Neural progenitor cell (in vitro differentiated cells): ENCODE data around the gene PCGF3. TPM values are rescaled to one million over a fixed set of nuclear protein-coding genes. Genes with fewer than 3 reads are reported as not detected.
"Not testable (repeated sequence)": the region's sequence is repeated elsewhere in the genome, so short reads cannot be mapped to it uniquely, and the experiment has no call there.

ENCODE experiments used
- DNase-seq: peaks from one replicate; pipeline ENCODE4 v3.0.0-alpha.2; 2016; ENCODE audit warnings: low spot score
- H2AFZ ChIP-seq: fragments of 200-600 bp; sonication (generic); replicated peaks from 2 replicates; pipeline ENCODE4 v1.6.1; 2016; ENCODE audit warnings: antibody characterized with exemption
- H3F3A ChIP-seq: fragments of 200-600 bp; sonication (generic); 2 replicates; pipeline ENCODE4 v1.6.1; 2016; ENCODE audit warnings: antibody characterized with exemption, low read depth
- H3K27ac ChIP-seq: fragments of 200-600 bp; sonication (generic); 2 replicates; pipeline ENCODE4 v1.5.1; 2016; ENCODE audit warnings: mild to moderate bottlenecking
- H3K27me3 ChIP-seq: fragments of 200-600 bp; sonication (generic); 2 replicates; pipeline ENCODE4 v1.6.1; 2016; ENCODE audit warnings: mild to moderate bottlenecking, moderate library complexity
- H3K36me3 ChIP-seq: fragments of 200-600 bp; sonication (generic); 2 replicates; pipeline ENCODE4 v1.5.1; 2016
- H3K4me1 ChIP-seq: fragments of 200-600 bp; sonication (generic); 2 replicates; pipeline ENCODE4 v1.6.1; 2016; ENCODE audit warnings: mixed run types
- H3K4me2 ChIP-seq: fragments of 200-600 bp; sonication (generic); 2 replicates; pipeline ENCODE4 v1.6.1; 2016
- H3K4me3 ChIP-seq: fragments of 200-600 bp; sonication (generic); 2 replicates; pipeline ENCODE4 v1.5.1; 2016
- H3K79me2 ChIP-seq: fragments of 200-600 bp; sonication (generic); 2 replicates; pipeline ENCODE4 v1.6.1; 2016; ENCODE audit warnings: low read depth
- H3K9ac ChIP-seq: fragments of 200-600 bp; sonication (generic); 2 replicates; pipeline ENCODE4 v1.6.1; 2016
- H3K9me3 ChIP-seq: fragments of 200-600 bp; sonication (generic); 2 replicates; pipeline ENCODE4 v1.5.1; 2016; ENCODE audit warnings: low read depth
- H4K20me1 ChIP-seq: fragments of 200-600 bp; sonication (generic); 2 replicates; pipeline ENCODE4 v1.6.1; 2016; ENCODE audit warnings: low read depth
- H3K27ac Mint-ChIP-seq: 3 replicates; pipeline ENCODE4 v1.8.0; 2021; ENCODE audit warnings: mixed read lengths
- H3K27me3 Mint-ChIP-seq: 2 replicates; pipeline ENCODE4 v1.8.0; 2022; ENCODE audit warnings: low read depth, mild to moderate bottlenecking, inconsistent platforms, moderate library complexity, mixed read lengths; ENCODE audit not compliant: insufficient read depth
- H3K36me3 Mint-ChIP-seq: 3 replicates; pipeline ENCODE4 v1.8.0; 2021; ENCODE audit warnings: mixed read lengths
- H3K4me1 Mint-ChIP-seq: 3 replicates; pipeline ENCODE4 v1.8.0; 2021; ENCODE audit warnings: mixed read lengths
- H3K4me3 Mint-ChIP-seq: 3 replicates; pipeline ENCODE4 v1.8.0; 2021; ENCODE audit warnings: mild to moderate bottlenecking, moderate library complexity, mixed read lengths
- H3K9me3 Mint-ChIP-seq: 3 replicates; pipeline ENCODE4 v1.8.0; 2020; ENCODE audit warnings: mixed read lengths
- EZH2 ChIP-seq: fragments of 200-600 bp; sonication (generic); IDR thresholded peaks from 2 replicates; pipeline ENCODE4 v1.6.1; 2017; ENCODE audit warnings: antibody characterized with exemption, mild to moderate bottlenecking, moderate library complexity
- EZH2phosphoT487 ChIP-seq: fragments of 200-600 bp; sonication (generic); IDR thresholded peaks from 2 replicates; pipeline ENCODE4 v1.6.1; 2017; ENCODE audit warnings: antibody characterized with exemption
- total RNA-seq: library from RNA; depleted of rRNA; stranded (reverse); fragments of >200 nt; gene quantifications from 2 replicates; pipeline ENCODE4 v1.2.3, GENCODE V29; 2015; ENCODE audit warnings: low replicate concordance
- TF ChIP-seq, protein P1 (sequence below): fragments of 200-600 bp; sonication (generic); IDR thresholded peaks from 2 replicates; pipeline ENCODE4 v1.5.1; 2017; ENCODE audit warnings: antibody characterized with exemption, mild to moderate bottlenecking

Gene PCGF3
- total RNA-seq, 1 donor from 2014 or later, result 44.7 TPM

DNA sequence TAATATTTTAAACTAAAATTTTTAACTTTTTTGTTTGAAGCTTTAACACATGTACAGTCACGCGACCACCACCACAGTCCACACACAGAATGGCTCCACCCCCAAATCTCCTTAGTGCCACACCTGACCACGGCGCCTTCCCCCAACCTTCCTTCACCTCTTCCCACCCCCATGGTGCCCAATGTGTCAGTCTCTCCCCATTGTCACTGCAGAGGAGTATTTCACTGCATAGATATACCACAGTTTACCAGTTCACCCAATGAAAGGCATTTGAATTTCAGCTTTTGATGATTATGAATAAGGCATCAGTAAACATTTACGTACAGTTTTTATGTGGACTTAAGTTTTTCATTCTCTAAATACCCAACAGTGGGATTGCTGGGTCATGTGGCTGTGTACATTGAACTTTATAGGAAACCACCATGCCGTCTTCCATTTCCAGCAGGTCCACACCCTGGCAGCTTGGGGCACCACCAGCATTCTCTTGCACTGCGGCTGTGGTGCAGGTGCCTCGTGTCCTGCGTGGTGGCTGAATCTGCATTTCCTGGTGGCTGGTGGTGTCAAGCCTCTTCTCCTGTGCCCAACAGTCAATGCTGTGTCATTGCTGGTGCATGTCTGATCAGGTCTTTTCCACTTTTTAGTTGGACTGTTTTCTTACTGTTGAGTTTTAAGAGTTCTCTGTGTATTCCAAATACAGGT lies 71.3 kb downstream of the PCGF3 start:
- peaks cover 65% of the 10 kb centered on the region for H4K20me1 ChIP-seq
- no peaks in the 10 kb centered on the region for H3K27me3 ChIP-seq
- no peak overlapping the region for H3K4me3 ChIP-seq
- H3K79me2 ChIP-seq, result peaks cover 97% of the 10 kb centered on the region
- no peak overlapping the region for H3K27ac ChIP-seq
- H3K27me3 Mint-ChIP-seq, result peaks cover 7% of the 10 kb centered on the region
- no peak overlapping the region for H3K27ac Mint-ChIP-seq
- H2AFZ ChIP-seq, result no peak overlapping the region
- no peaks in the 10 kb centered on the region for H3K9me3 Mint-ChIP-seq
- DNase-seq, result no peak
- H3K4me1 ChIP-seq, result peaks cover 11% of the 10 kb centered on the region
- no peak overlapping the region for H3K4me3 Mint-ChIP-seq
- H3K9ac ChIP-seq, result no peak overlapping the region
- peaks cover 23% of the 10 kb centered on the region for H3F3A ChIP-seq
- TF ChIP-seq EZH2phosphoT487, result no peak
- TF ChIP-seq EZH2, result no peak
- TF ChIP-seq, protein P1, sequence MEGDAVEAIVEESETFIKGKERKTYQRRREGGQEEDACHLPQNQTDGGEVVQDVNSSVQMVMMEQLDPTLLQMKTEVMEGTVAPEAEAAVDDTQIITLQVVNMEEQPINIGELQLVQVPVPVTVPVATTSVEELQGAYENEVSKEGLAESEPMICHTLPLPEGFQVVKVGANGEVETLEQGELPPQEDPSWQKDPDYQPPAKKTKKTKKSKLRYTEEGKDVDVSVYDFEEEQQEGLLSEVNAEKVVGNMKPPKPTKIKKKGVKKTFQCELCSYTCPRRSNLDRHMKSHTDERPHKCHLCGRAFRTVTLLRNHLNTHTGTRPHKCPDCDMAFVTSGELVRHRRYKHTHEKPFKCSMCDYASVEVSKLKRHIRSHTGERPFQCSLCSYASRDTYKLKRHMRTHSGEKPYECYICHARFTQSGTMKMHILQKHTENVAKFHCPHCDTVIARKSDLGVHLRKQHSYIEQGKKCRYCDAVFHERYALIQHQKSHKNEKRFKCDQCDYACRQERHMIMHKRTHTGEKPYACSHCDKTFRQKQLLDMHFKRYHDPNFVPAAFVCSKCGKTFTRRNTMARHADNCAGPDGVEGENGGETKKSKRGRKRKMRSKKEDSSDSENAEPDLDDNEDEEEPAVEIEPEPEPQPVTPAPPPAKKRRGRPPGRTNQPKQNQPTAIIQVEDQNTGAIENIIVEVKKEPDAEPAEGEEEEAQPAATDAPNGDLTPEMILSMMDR, result no peak
- peaks cover 17% of the 10 kb centered on the region for H3K36me3 ChIP-seq
- no peaks in the 10 kb centered on the region for H3K9me3 ChIP-seq
- H3K4me1 Mint-ChIP-seq, result peaks cover 30% of the 10 kb centered on the region
- H3K36me3 Mint-ChIP-seq, result peaks cover 50% of the 10 kb centered on the region
- no peak overlapping the region for H3K4me2 ChIP-seq

DNA sequence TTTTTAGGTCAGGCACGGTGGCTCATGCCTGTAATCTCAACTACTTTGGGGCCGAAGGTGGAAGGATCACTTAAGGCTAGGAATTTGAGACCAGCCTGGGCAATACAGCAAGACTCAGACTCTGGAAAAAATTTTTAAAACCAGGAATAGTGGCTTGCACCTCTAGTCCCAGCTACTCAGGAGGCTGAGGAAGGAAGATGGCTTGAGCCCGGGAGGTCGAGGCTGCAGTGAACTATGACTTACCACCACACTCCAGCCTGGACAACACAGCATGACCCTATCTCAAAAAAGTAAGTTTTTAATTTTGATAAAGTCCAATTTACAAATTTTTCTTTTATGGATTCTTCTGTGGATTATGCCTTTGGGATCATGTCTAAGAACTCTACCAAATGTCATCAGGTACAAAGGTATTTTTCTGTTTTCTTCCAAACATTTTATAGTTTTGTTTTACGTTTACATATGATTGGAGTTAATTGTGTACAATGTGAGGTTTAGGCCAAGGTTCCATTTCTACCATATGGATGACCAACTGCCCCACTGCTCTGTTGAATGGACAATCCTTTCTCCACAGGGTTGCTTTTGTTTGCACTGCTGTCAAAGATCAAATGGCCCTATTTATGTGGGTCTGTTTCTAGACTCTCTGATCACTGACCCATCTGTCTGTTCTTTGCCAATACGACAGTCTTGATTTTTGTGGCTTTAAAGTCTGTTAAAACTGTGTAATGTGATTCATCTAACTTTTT lies 72.1 kb downstream of the PCGF3 start:
- no peak for DNase-seq
- peaks cover 35% of the 10 kb centered on the region for H3K4me1 Mint-ChIP-seq
- no peak overlapping the region for H3K27ac ChIP-seq
- H3K4me3 Mint-ChIP-seq, result no peak overlapping the region
- peaks cover 17% of the 10 kb centered on the region for H3K36me3 ChIP-seq
- H3K4me2 ChIP-seq, result no peak overlapping the region
- H3K4me1 ChIP-seq, result peaks cover 11% of the 10 kb centered on the region
- H3K4me3 ChIP-seq, result no peak overlapping the region
- H3K36me3 Mint-ChIP-seq, result peaks cover 49% of the 10 kb centered on the region
- H3K79me2 ChIP-seq, result peaks cover 89% of the 10 kb centered on the region
- peaks cover 25% of the 10 kb centered on the region for H3F3A ChIP-seq
- no peak overlapping the region for H3K9ac ChIP-seq
- peaks cover 63% of the 10 kb centered on the region for H4K20me1 ChIP-seq
- H3K27me3 Mint-ChIP-seq, result peaks cover 14% of the 10 kb centered on the region
- no peak overlapping the region for H2AFZ ChIP-seq
- no peak overlapping the region for H3K27ac Mint-ChIP-seq
- peaks cover 6% of the 10 kb centered on the region for H3K27me3 ChIP-seq
- no peaks in the 10 kb centered on the region for H3K9me3 ChIP-seq
- no peaks in the 10 kb centered on the region for H3K9me3 Mint-ChIP-seq
- TF ChIP-seq EZH2, result no peak

DNA sequence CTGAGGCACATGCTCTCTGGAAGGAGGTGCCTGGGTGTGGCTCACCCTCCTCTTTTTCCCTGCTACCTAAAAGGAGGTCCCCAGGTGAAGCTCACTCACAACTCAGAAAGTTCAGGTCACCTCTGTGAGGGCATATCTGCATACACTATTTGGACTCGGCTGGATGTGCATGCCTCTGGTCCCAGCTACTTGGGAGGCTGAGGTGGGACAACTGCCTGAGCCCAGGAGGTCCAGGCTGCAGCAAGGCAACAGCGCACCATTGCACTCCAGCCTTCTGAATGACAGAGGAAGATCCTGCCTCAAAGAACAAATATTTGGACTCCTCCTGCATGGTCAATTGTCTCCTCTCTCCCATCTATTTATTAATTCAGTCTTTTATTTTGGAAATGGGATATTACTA lies 73.9 kb downstream of the PCGF3 start:
- Histone ChIP-seq H3K4me2 (peak overlapping the region; percentile 97), H3K36me3 (peaks cover 17% of the 10 kb centered on the region), H4K20me1 (peaks cover 50% of the 10 kb centered on the region), H3K27me3 (peaks cover 25% of the 10 kb centered on the region), H3K4me1 (peaks cover 11% of the 10 kb centered on the region), H3K9ac (no peak overlapping the region), H3K27ac (no peak overlapping the region), H3K4me3 (peak overlapping the region; percentile 86), H3F3A (peaks cover 25% of the 10 kb centered on the region), H3K79me2 (peaks cover 70% of the 10 kb centered on the region), H2AFZ (no peak overlapping the region), H3K9me3 (no peaks in the 10 kb centered on the region)
- H3K4me3 Mint-ChIP-seq, result peak overlapping the region; percentile 92
- peaks cover 40% of the 10 kb centered on the region for H3K4me1 Mint-ChIP-seq
- no peak overlapping the region for H3K27ac Mint-ChIP-seq
- no peak for DNase-seq
- no peak for TF ChIP-seq EZH2phosphoT487
- no peak for TF ChIP-seq EZH2
- TF ChIP-seq, protein P1, result no peak
- H3K36me3 Mint-ChIP-seq, result peaks cover 41% of the 10 kb centered on the region
- no peaks in the 10 kb centered on the region for H3K9me3 Mint-ChIP-seq
- H3K27me3 Mint-ChIP-seq, result peaks cover 22% of the 10 kb centered on the region

DNA sequence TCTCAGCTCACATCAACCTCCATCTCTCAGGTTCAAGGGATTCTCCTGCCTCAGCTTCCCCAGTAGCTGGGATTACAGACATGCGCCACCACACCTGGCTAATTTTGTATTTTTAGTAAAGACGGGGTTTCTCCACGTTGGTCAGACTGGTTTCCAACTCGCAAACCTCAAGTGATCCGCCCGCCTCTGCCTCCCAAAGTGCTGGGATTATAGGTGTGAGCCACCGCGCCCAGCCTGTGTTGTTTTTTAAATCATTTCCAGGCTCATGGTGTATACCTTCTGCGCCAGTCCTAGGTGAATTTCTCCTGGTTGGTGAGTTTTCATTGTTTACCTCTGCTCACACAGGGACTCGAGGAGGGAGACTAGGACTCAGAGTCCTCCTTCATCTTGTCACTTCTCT lies 74.6 kb downstream of the PCGF3 start:
- Mint-ChIP-seq H3K4me3 (peak overlapping the region; percentile 92), H3K4me1 (peaks cover 43% of the 10 kb centered on the region), H3K27me3 (peaks cover 26% of the 10 kb centered on the region), H3K27ac (peak overlapping the region; percentile 93), H3K36me3 (peaks cover 37% of the 10 kb centered on the region)
- Histone ChIP-seq H3F3A (peaks cover 28% of the 10 kb centered on the region), H3K36me3 (peaks cover 17% of the 10 kb centered on the region), H3K4me3 (peak overlapping the region; percentile 86), H4K20me1 (peaks cover 51% of the 10 kb centered on the region), H3K9ac (peak overlapping the region; percentile 100), H3K79me2 (peaks cover 63% of the 10 kb centered on the region), H3K4me2 (peak overlapping the region; percentile 97), H3K27me3 (peaks cover 32% of the 10 kb centered on the region), H3K4me1 (peaks cover 14% of the 10 kb centered on the region)
- H3K9me3 ChIP-seq, DNase-seq, H2AFZ ChIP-seq, H3K27ac ChIP-seq, H3K9me3 Mint-ChIP-seq: not testable (repeated sequence)
